ENCODE data around the gene DPEP3.
"Not testable (repeated sequence)": the region's sequence is repeated elsewhere in the genome, so short reads cannot be mapped to it uniquely, and the experiment has no call there.

DPEP3 gene

GRCh38 chr16:68000450-68000849 is 20.2 kb upstream of the DPEP3 start:
- no peak for TF ChIP-seq CTCF (IDR thresholded peaks at IDR 0.05; ENCODE audit: control insufficient read depth, extremely low read depth, insufficient read depth)
- no peak overlapping the region for H3K4me3 ChIP-seq (ENCODE audit: low read depth, low read length)
- DNase-seq (ENCODE audit: low read depth): no peak

GRCh38 chr16:67999985-68000384 is 19.7 kb upstream of the DPEP3 start:
- no peak for DNase-seq (ENCODE audit: low read depth)
- no peak for TF ChIP-seq CTCF (IDR thresholded peaks at IDR 0.05; ENCODE audit: control insufficient read depth, extremely low read depth, insufficient read depth)
- H3K4me3 ChIP-seq (ENCODE audit: low read depth, low read length): no peak overlapping the region

GRCh38 chr16:67998779-67999688 is 18.7 kb upstream of the DPEP3 start, which contains the start of gene DPEP2:
DPEP2 (minus strand) TSS chr16:67999484; CDS start chr16:67993212, 6,272 bp downstream.
- not testable (repeated sequence) for DNase-seq (ENCODE audit: low read depth); H3K4me3 ChIP-seq (ENCODE audit: low read depth, low read length)

GRCh38 chr16:67998231-67998778 is 18.0 kb upstream of the DPEP3 start:
- not testable (repeated sequence) for H3K4me3 ChIP-seq (ENCODE audit: low read depth, low read length); DNase-seq (ENCODE audit: low read depth)

GRCh38 chr16:67996666-67997065 is 16.4 kb upstream of the DPEP3 start:
- no peak overlapping the region for H3K4me3 ChIP-seq (ENCODE audit: low read depth, low read length)
- no peak for TF ChIP-seq CTCF (IDR thresholded peaks at IDR 0.05; ENCODE audit: control insufficient read depth, extremely low read depth, insufficient read depth)
- DNase-seq (ENCODE audit: low read depth): no peak

- no peak for DNase-seq (ENCODE audit: low read depth)
- no peak for TF ChIP-seq CTCF (IDR thresholded peaks at IDR 0.05; ENCODE audit: control insufficient read depth, extremely low read depth, insufficient read depth)
- H3K4me3 ChIP-seq (ENCODE audit: low read depth, low read length): no peak overlapping the region
Observed at GRCh38 chr16:67995423-67995822, 15.1 kb upstream of the DPEP3 start.

GRCh38 chr16:67994040-67994408 is 13.7 kb upstream of the DPEP3 start:
- DNase-seq (ENCODE audit: low read depth); H3K4me3 ChIP-seq (ENCODE audit: low read depth, low read length): not testable (repeated sequence)

GRCh38 chr16:67993207-67994039 is 13.1 kb upstream of the DPEP3 start:
- no peak overlapping the region for H3K4me3 ChIP-seq (ENCODE audit: low read depth, low read length)
- peak; percentile 98 for TF ChIP-seq CTCF (IDR thresholded peaks at IDR 0.05; ENCODE audit: control insufficient read depth, extremely low read depth, insufficient read depth)
- DNase-seq (ENCODE audit: low read depth): peak; percentile 25
